ENCODE results near the gene CRYBG3.

DNA sequence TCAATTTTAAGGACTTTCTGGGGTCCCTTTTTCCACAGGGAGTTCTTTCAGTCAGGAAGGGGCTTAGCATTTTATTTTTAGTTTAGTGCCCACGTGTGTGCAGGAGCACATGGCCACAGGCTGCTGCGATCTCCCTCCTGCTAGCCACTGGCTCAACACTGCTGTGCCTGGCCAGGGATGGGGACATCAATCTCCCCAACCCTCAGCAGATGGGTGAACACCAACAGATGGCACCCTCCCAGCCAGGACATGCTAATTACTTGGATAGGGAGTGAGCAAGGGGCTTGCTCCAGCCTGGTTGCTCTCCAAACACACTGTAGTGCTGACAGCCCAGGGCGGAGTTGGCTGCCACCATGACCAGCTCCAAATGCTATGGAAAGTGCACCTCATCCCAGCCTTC is 157.8 kb downstream of the CRYBG3 start:
- TF ChIP-seq, protein P1, sequence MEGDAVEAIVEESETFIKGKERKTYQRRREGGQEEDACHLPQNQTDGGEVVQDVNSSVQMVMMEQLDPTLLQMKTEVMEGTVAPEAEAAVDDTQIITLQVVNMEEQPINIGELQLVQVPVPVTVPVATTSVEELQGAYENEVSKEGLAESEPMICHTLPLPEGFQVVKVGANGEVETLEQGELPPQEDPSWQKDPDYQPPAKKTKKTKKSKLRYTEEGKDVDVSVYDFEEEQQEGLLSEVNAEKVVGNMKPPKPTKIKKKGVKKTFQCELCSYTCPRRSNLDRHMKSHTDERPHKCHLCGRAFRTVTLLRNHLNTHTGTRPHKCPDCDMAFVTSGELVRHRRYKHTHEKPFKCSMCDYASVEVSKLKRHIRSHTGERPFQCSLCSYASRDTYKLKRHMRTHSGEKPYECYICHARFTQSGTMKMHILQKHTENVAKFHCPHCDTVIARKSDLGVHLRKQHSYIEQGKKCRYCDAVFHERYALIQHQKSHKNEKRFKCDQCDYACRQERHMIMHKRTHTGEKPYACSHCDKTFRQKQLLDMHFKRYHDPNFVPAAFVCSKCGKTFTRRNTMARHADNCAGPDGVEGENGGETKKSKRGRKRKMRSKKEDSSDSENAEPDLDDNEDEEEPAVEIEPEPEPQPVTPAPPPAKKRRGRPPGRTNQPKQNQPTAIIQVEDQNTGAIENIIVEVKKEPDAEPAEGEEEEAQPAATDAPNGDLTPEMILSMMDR (IDR thresholded peaks at IDR 0.05; ENCODE audit: borderline replicate concordance, extremely low read depth, low read length, poor library complexity, severe bottlenecking), result no peak
- no peak for TF ChIP-seq EZH2 (IDR thresholded peaks at IDR 0.05; ENCODE audit: borderline replicate concordance, low read depth, low read length, severe bottlenecking)
